Upper lobe of left lung (tissue), 6 donors: ENCODE measurements around the gene NUDT8. TPM values are rescaled to one million over a fixed set of nuclear protein-coding genes. Genes with fewer than 3 reads are reported as not detected.
"Not testable (repeated sequence)": the region's sequence is repeated elsewhere in the genome, so short reads cannot be mapped to it uniquely, and the experiment has no call there.

ENCODE experiments used
- ATAC-seq, 2 donors: fragments of 200-7000 bp; cut with Tn5 transposase; one replicate each; pipeline ENCODE4 v1.9.1; 2022; ENCODE audit warnings: mild to moderate bottlenecking in 2 of 2, moderate library complexity in 2 of 2; ENCODE audit not compliant: low FRiP score in 2 of 2
- DNase-seq, 2 donors: peaks; one replicate each; pipeline ENCODE4 v3.0.0-alpha.2; 2019 to 2020
- H3K27ac ChIP-seq, 4 donors: fragments of 200-600 bp; sonication (generic); one replicate each; pipeline ENCODE4 v1.5.1; 2016 to 2019
- H3K27me3 ChIP-seq, 4 donors: fragments of 200-600 bp; sonication (generic); one replicate each; pipeline ENCODE4 v1.5.1; 2017 to 2019
- H3K36me3 ChIP-seq, 4 donors: fragments of 200-600 bp; sonication (generic); one replicate each; pipeline ENCODE4 v1.5.1; 2016 to 2019
- H3K4me1 ChIP-seq, 4 donors: fragments of 200-600 bp; sonication (generic); one replicate each; pipeline ENCODE4 v1.5.1; 2018 to 2019
- H3K4me3 ChIP-seq, 4 donors: fragments of 200-600 bp; sonication (generic); one replicate each; pipeline ENCODE4 v1.5.1; 2017 to 2019; ENCODE audit warnings: mild to moderate bottlenecking in 2 of 4, moderate library complexity in 1 of 4
- H3K9me3 ChIP-seq, 4 donors: fragments of 200-600 bp; sonication (generic); one replicate each; pipeline ENCODE4 v1.5.1; 2018 to 2019
- EP300 ChIP-seq, 4 donors: sonication (generic); formaldehyde crosslinking; IDR thresholded peaks; one replicate each; pipeline ENCODE4 v1.5.1; 2017; ENCODE audit warnings: antibody characterized with exemption in 4 of 4, control low read depth in 2 of 4
- POLR2A ChIP-seq, 4 donors: fragments of 450-650 bp; IDR thresholded peaks; one replicate each; pipeline ENCODE4 v1.5.1; 2016 to 2017; ENCODE audit warnings: antibody characterized with exemption in 4 of 4, mild to moderate bottlenecking in 2 of 4
- POLR2AphosphoS5 ChIP-seq, 2 donors: sonication (generic); formaldehyde crosslinking; IDR thresholded peaks; one replicate each; pipeline ENCODE4 v1.5.1; 2017; ENCODE audit warnings: antibody characterized with exemption in 2 of 2
- WGBS, 2 donors: methylation state at CpG; one replicate each; pipeline ENCODE4 v1.1.5; 2017 to 2018; 5-methylcytosine and 5-hydroxymethylcytosine counted together
- total RNA-seq, 6 donors: library from RNA; depleted of rRNA in 4 of 6; stranded (reverse); fragments of >200 nt in 4 of 6; gene quantifications; one replicate each; pipeline versions ENCODE4 v1.1.0 to v1.2.1, GENCODE V29; 2016 to 2021
- TF ChIP-seq, protein P1 (sequence below), 6 experiments: fragments of 450-650 bp in 4 of 6; fragments of 200-600 bp in 2 of 6; sonication (generic) in 2 of 6; IDR thresholded peaks; one replicate each; pipeline ENCODE4 v1.5.1; 2016 to 2019; ENCODE audit warnings: antibody characterized with exemption in 6 of 6
- donor health status: DM: no; HTN: no; CAD: no; lungs with moderate emphysema.
- donor health status: DM: no; HTN: yes; CAD: no; lungs with severe emphysema.

Gene NUDT8
- total RNA-seq, 6 donors from 2014 or later, result 4.3 to 17.8 (median 13.9) TPM; not detected in 1

DNA sequence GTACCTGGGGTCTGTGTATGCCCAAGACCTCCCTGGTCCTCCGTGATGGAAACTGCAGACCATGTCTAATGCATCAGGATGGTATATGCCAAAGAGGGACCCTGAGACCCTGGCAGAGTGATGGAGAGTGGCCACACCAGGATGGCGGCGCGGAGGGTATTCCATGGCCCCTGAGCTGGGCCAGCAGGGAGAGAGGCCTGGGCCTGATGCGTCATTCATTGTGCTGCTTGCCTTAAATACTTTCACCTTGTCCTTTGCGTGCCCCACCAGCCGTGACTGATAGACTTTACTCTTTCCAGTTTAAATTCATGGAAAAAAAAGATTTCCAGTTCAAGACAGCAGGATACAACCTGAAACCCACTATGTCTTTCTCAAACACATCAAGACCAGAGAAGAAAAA is 28.6 kb downstream of the NUDT8 start:
- Histone ChIP-seq H3K27ac (no peak overlapping the region), H3K4me1 (peaks cover 2 to 7% (median 3%) of the 10 kb centered on the region in 4 donors), H3K27me3 (no peaks in the 10 kb centered on the region), H3K36me3 (no peaks in the 10 kb centered on the region), H3K4me3 (no peak overlapping the region), H3K9me3 (no peaks in the 10 kb centered on the region)
- TF ChIP-seq, protein P1, sequence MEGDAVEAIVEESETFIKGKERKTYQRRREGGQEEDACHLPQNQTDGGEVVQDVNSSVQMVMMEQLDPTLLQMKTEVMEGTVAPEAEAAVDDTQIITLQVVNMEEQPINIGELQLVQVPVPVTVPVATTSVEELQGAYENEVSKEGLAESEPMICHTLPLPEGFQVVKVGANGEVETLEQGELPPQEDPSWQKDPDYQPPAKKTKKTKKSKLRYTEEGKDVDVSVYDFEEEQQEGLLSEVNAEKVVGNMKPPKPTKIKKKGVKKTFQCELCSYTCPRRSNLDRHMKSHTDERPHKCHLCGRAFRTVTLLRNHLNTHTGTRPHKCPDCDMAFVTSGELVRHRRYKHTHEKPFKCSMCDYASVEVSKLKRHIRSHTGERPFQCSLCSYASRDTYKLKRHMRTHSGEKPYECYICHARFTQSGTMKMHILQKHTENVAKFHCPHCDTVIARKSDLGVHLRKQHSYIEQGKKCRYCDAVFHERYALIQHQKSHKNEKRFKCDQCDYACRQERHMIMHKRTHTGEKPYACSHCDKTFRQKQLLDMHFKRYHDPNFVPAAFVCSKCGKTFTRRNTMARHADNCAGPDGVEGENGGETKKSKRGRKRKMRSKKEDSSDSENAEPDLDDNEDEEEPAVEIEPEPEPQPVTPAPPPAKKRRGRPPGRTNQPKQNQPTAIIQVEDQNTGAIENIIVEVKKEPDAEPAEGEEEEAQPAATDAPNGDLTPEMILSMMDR (IDR thresholded peaks at IDR 0.05), result no peak
- TF ChIP-seq POLR2AphosphoS5 (IDR thresholded peaks at IDR 0.05) (no peak), POLR2A (IDR thresholded peaks at IDR 0.05) (no peak), EP300 (IDR thresholded peaks at IDR 0.05) (no peak)
- DNase-seq (no peak), ATAC-seq (no peak)
- 91 to 94% methylated on average over 6 to 7 of the region's 7 CpGs for WGBS, 2 donors

DNA sequence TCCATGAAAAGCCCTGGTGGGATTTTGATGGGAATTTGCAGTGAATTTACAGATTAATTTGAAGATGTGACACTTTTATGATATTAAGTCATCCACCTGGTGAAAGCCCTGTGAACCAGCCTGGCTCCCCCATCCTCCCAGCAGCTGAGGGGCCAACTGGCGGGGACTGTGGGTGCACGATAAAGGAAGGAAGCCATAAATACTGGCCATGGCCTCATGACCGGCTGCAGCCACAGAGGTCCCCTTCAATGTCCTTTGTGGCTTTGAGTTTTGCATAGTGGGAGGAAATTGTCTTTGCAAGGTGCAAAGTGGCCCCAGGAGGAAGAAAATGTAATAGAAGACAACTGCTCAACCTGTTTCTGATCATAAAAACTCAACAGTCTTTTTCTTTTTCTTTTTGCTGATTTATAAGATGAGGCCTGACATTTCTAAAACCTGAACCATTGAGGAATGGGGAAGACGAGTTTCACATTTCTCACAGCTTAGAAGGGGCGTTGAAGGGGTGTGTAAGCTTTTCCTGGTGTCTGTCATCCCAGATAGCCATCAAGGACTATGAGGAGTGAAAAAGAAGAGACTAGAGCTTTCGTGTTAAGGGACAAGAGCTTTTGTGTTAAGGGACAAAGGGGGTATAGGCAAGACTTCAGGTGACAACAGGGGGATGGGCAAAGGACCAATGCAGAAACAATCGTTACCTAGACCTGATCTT is 29.3 kb downstream of the NUDT8 start:
- DNase-seq, result no peak
- TF ChIP-seq, protein P1 (IDR thresholded peaks at IDR 0.05), result no peak
- TF ChIP-seq POLR2A (IDR thresholded peaks at IDR 0.05) (no peak), EP300 (IDR thresholded peaks at IDR 0.05) (no peak)
- ATAC-seq, result no peak
- no peaks in the 10 kb centered on the region for H3K36me3 ChIP-seq
- H3K27ac ChIP-seq, result no peak overlapping the region
- WGBS, 2 donors, result 47 to 52% methylated on average over 7 of the region's 7 CpGs
- H3K9me3 ChIP-seq, result no peaks in the 10 kb centered on the region
- no peak overlapping the region for H3K4me3 ChIP-seq
- no peaks in the 10 kb centered on the region for H3K27me3 ChIP-seq
- peaks cover 0 to under 1% (median 0%) of the 10 kb centered on the region in 4 donors for H3K4me1 ChIP-seq

DNA sequence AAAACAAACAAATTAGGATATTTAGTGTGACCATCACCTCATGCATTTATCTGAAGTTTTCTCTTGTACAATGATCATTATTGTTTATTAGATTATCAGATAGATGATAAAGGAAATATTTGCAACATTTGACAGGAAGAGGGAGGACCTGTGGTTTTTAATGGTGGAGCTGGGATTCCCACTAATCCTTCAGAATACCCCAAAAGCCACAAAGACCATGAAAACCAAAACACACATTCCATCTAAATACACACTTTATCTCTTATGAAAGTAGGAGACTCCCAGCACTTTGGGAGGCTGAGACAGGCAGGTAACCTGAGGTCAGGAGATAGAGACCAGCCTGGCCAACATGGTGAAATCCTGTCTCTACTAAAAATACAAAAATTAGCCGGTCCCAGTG is 30.6 kb downstream of the NUDT8 start:
- WGBS, 2 donors, result 56 to 64% methylated on average over 1 of the region's 1 CpG
- TF ChIP-seq, protein P1 (IDR thresholded peaks at IDR 0.05), result no peak
- TF ChIP-seq EP300 (IDR thresholded peaks at IDR 0.05) (no peak), POLR2AphosphoS5 (IDR thresholded peaks at IDR 0.05) (no peak), POLR2A (IDR thresholded peaks at IDR 0.05) (no peak)
- ATAC-seq, result no peak
- Histone ChIP-seq H3K27me3 (no peaks in the 10 kb centered on the region), H3K27ac (no peak overlapping the region), H3K4me3 (no peak overlapping the region), H3K4me1 (no peaks in the 10 kb centered on the region), H3K36me3 (no peaks in the 10 kb centered on the region), H3K9me3 (no peaks in the 10 kb centered on the region)
- DNase-seq, result no peak

DNA sequence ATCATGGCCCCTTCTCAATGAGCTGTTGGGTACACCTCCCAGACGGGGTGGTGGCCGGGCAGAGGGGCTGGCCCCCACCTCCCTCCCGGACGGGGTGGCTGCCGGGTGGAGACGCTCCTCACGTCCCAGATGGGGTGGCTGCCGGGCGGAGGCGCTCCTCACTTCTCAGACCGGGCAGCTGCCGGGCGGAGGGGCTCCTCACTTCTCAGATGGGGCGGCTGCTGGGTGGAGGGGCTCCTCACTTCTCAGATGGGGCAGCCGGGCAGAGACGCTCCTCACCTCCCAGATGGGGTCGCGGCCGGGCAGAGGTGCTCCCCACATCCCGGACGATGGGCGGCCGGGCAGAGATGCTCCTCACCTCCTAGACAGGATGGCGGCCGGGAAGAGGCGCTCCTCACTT is 31.8 kb downstream of the NUDT8 start:
- H3K4me3 ChIP-seq, H3K27ac ChIP-seq, H3K4me1 ChIP-seq, H3K9me3 ChIP-seq, H3K36me3 ChIP-seq, ATAC-seq, H3K27me3 ChIP-seq: not testable (repeated sequence)
- 89 to 94% methylated on average over 13 to 16 of the region's 26 CpGs for WGBS, 2 donors
- peak in 1 of 2 donors; percentile 65 for DNase-seq

DNA sequence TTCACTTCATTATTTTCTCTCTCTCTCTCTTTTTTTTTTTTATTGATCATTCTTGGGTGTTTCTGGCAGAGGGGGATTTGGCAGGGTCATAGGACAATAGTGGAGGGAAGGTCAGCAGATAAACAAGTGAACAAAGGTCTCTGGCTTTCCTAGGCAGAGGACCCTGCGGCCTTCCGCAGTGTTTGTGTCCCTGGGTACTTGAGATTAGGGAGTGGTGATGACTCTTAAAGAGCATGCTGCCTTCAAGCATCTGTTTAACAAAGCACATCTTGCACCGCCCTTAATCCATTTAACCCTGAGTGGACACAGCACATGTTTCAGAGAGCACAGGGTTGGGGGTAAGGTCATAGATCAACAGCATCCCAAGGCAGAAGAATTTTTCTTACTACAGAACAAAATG is 32.3 kb downstream of the NUDT8 start:
- H3K27ac ChIP-seq, H3K36me3 ChIP-seq, H3K27me3 ChIP-seq, H3K9me3 ChIP-seq, DNase-seq, ATAC-seq, H3K4me1 ChIP-seq, H3K4me3 ChIP-seq: not testable (repeated sequence)
- 83 to 96% methylated on average over 2 to 3 of the region's 3 CpGs for WGBS, 2 donors

DNA sequence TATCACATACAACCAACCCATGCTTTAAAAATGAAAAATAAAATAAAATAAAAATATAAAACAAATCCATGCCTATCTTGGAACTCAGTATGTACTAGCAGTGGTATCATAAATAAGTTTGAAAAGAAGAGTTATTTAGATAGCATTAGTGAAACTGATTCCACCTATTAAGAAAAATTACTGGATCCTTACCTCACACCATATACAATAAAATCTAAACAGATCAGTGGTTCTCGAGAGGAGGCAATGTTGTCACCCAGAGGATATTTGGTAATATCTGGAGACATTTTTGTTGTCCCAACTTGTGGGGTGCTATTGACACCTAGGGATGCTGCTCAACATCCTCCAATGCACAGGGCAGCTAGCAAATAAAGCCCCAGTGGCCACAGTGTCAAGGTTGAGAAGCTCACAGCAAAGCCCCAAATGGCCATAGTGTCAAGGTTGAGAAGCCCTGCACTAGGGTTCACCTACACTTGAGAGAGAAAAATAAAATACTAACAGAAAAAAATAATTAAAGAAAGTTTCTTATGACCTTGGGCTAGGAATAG is 32.9 kb downstream of the NUDT8 start:
- Histone ChIP-seq H3K4me1 (no peaks in the 10 kb centered on the region), H3K4me3 (no peak overlapping the region), H3K36me3 (no peaks in the 10 kb centered on the region), H3K27ac (no peak overlapping the region), H3K9me3 (no peaks in the 10 kb centered on the region), H3K27me3 (no peaks in the 10 kb centered on the region)
- DNase-seq (no peak), ATAC-seq (no peak)
- TF ChIP-seq, protein P1 (IDR thresholded peaks at IDR 0.05), result no peak
- TF ChIP-seq EP300 (IDR thresholded peaks at IDR 0.05) (no peak), POLR2A (IDR thresholded peaks at IDR 0.05) (no peak), POLR2AphosphoS5 (IDR thresholded peaks at IDR 0.05) (no peak)
- 67 to 85% methylated on average over 1 of the region's 1 CpG for WGBS, 2 donors
